Mucosa of descending colon (tissue), 3 donors: ENCODE results near the gene TBX10. TPM values are rescaled to one million over a fixed set of nuclear protein-coding genes. Genes with fewer than 3 reads are reported as not detected.

Experiments
- ATAC-seq: fragments of 200-7000 bp; cut with Tn5 transposase; one replicate; pipeline ENCODE4 v1.9.1; 2020; ENCODE audit warnings: mild to moderate bottlenecking, moderate library complexity
- DNase-seq, 3 donors: peaks; one replicate each; pipeline ENCODE4 v3.0.0-alpha.2; 2020
- H3K36me3 ChIP-seq: fragments of 200-600 bp; one replicate; pipeline ENCODE4 v1.8.0; 2021; ENCODE audit warnings: low read depth, mild to moderate bottlenecking
- H3K4me1 ChIP-seq: fragments of 200-600 bp; one replicate; pipeline ENCODE4 v1.8.0; 2021; ENCODE audit warnings: low read depth, mild to moderate bottlenecking
- H3K4me3 ChIP-seq: fragments of 200-600 bp; one replicate; pipeline ENCODE4 v1.8.0; 2021; ENCODE audit warnings: mild to moderate bottlenecking
- H3K9me3 ChIP-seq: fragments of 200-600 bp; one replicate; pipeline ENCODE4 v1.8.0; 2021; ENCODE audit warnings: mild to moderate bottlenecking
- intact Hi-C, 2 donors: fragments of 100-400 bp; cut with DNase I in 1 of 2; cut with micrococcal nuclease in 1 of 2; formaldehyde crosslinking; loops; one replicate each; pipeline versions ENCODE4 v1.11.0 to v1.11.1; 2022; cut with DNase I, micrococcal nuclease
- total RNA-seq, 3 donors: library from RNA; stranded (reverse); fragmentation: NEBNext Ultra II Directional in 2 of 3; extraction: Animal tissue kit (Norgen Biotek cat#: 25700) in 2 of 3; gene quantifications; one replicate each; pipeline versions ENCODE4 v1.2.1 to v1.2.4, GENCODE V29; 2021 to 2023
- TF ChIP-seq, protein P1 (sequence below): fragments of 200-600 bp; IDR thresholded peaks from one replicate; pipeline ENCODE4 v1.8.0; 2022; ENCODE audit warnings: antibody characterized with exemption, mild to moderate bottlenecking
- donor health status: DM: no; HTN: no; CAD: no; lungs with moderate emphysema.
- donor health status: DM: no; HTN: no; CAD: no.
- donor health status: DM: no; HTN: yes; CAD: no.

TBX10 gene
- total RNA-seq, 3 donors from 2014 or later = 3.7 to 19.1 (median 9.6) TPM

DNA sequence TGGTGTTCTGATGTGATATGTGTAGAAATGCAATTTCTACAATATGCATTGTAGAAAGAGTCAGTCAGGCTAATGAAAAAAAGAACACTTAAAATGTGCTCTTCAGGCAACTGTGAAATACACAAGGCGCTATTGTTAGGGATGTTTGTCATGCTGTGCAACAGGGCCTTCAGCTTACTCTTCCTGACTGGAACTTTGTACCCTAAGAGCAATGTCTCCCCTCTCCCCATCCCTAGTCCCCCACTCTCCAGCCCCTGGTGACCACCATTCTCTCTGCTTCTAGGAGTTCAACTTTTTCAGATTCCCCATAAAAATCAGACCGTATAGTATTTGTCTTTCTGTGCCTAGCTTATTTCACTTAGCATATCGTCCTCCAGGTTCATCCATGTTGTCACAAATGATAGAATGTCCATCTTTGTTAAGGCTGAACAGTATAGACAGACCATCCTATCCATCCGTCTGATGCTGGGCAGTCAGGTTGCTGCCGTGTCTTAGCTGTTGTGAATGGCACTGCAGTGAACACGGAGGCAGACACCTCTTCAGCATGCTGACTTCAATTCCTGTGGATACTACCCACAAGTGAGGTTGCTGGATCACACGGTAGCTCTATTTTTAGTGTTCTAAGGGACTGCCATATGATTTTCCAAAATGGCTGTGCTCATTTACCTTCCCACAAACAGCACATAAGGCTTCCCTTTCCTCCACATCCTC, 22.2 kb downstream of the TBX10 start:
- TF ChIP-seq, protein P1, sequence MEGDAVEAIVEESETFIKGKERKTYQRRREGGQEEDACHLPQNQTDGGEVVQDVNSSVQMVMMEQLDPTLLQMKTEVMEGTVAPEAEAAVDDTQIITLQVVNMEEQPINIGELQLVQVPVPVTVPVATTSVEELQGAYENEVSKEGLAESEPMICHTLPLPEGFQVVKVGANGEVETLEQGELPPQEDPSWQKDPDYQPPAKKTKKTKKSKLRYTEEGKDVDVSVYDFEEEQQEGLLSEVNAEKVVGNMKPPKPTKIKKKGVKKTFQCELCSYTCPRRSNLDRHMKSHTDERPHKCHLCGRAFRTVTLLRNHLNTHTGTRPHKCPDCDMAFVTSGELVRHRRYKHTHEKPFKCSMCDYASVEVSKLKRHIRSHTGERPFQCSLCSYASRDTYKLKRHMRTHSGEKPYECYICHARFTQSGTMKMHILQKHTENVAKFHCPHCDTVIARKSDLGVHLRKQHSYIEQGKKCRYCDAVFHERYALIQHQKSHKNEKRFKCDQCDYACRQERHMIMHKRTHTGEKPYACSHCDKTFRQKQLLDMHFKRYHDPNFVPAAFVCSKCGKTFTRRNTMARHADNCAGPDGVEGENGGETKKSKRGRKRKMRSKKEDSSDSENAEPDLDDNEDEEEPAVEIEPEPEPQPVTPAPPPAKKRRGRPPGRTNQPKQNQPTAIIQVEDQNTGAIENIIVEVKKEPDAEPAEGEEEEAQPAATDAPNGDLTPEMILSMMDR = no peak
- no peak for DNase-seq
- H3K4me1 ChIP-seq = peaks cover 5% of the 10 kb centered on the region
- no peak for ATAC-seq
- no peaks in the 10 kb centered on the region for H3K36me3 ChIP-seq
- intact Hi-C loops = no loop called here
- H3K4me3 ChIP-seq = no peak overlapping the region
- no peaks in the 10 kb centered on the region for H3K9me3 ChIP-seq

DNA sequence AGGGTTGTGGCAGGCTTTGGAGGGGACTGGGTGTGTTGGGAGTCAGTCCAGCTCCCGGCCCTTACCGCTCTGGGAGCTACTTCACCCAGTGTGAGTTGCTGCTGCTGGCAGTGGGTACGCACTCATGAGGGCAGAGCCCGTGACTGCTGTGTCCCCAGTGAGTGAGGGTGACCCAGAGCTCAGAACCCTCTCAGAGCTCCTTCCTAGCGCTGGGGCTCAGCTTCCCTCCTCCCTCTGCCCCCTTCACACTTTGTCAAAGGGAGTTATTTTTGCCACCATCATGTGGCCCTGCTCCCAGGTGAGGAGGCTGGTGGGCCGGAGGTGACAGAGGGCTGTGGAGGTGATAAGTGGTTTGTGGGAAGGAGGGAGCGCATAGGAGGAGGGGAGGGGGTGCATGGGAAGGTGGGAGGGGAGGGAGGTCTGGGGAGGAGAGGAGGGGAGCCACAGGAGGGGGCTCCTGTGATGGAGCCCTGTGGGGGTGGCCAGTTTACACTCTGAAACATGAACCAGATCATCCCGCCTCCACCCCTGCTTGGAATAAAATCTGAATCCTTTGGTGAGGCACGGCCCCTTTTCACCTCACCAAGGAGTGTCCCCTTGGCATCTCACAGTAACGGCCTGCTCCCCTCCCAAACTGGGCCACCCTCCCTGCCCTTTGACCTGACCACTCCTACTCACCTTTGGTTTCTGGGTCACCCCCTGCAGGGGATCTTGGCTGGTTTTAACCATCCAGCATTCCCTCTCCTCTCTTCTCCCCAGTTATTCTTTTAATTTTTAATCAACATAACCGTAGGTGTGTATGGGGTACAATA, 22.9 kb downstream of the TBX10 start:
- no peak for DNase-seq
- Histone ChIP-seq H3K36me3 (peaks cover 4% of the 10 kb centered on the region), H3K4me3 (no peak overlapping the region), H3K9me3 (no peaks in the 10 kb centered on the region), H3K4me1 (peaks cover 5% of the 10 kb centered on the region)
- TF ChIP-seq, protein P1 = no peak
- intact Hi-C loops = no loop called here
- ATAC-seq = no peak

DNA sequence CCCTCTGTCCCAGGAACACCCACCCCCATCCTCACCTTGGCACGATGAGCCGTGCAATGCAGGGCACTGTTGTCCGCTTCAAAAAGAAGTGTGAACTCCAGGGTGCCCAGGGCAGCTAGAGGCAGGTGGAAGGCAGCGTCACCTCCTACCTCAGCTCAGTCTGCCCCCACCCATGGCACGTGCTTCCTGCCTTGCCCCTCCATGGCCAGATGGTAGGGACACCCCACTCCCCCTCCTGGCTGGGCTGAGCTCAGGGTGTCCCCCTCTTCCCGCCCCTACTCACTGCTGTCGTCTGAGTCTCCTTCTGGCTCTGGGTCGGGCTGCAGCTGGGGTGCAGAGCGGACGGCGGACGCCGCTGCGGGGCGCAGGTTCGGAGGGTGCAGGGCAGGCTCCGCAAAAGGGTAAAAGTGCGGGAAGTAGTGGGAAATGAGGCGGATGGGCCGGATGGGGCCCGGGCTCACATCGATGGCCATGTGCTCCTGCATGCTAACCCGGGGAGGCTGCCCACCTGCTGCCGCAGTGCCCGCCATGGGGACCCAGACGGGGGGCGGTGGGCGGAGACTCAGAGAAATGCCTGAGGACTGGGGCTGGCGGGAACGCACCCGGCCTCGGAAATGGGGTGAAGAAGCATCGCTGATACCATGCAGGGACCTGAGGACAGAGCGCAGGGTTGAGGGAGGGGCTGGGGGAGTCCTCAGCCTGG, 23.7 kb downstream of the TBX10 start:
- Histone ChIP-seq H3K9me3 (no peaks in the 10 kb centered on the region), H3K36me3 (peaks cover 4% of the 10 kb centered on the region), H3K4me1 (peaks cover 5% of the 10 kb centered on the region), H3K4me3 (no peak overlapping the region)
- intact Hi-C loops = no loop called here
- ATAC-seq (peak; percentile 1), DNase-seq (peak in 2 of 3 donors; percentile 34 to 51)
- TF ChIP-seq, protein P1 = no peak

DNA sequence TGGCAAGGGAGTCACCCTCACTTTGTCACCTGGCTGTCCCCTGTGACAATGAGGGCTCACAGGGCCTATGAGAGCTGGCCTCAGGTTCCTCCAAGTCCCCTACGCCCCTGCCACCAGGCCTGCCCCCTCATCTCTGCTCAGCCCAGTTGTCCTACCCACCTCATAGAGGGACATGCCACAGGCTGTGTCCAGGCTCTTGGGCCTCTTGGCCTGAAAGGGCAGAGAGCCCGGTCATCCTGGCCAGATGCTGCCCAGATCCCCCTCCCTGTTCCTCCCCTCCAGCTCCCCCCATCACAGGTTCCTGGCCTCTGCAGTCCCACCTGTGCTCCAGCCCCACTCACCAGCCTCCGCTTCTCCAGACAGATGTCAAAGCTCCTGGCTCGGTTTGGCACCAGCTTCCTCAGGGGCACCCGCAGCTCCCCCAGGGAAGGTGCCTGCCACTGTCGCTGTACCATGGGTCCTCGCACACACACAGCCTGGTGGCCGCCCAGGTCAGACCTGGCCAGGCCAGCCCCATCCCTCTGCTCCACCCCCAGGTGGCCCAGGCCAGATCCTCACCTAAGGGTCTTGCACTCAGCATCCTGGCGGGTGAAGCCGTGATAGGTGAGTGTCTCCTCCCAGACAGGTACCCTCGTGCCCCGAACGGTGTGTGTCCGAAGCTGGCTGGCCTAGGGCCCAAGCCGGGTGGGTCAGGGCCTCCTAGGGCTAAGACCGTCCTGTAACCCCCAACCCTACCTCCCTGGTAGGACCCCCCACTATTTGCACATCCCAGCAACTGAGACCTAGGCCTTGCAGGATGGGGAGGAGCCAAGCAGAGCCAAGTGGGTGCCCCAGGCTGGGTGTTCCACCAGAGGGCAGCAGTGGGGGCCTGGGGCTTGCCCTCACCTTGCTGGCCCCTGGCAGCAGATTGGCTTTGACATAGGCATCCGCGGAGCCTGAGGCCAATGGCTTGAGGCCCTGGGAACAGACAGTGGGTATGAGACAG, 24.5 kb downstream of the TBX10 start:
- Histone ChIP-seq H3K4me3 (no peak overlapping the region), H3K4me1 (peaks cover 5% of the 10 kb centered on the region), H3K9me3 (no peaks in the 10 kb centered on the region), H3K36me3 (peaks cover 4% of the 10 kb centered on the region)
- intact Hi-C loops = no loop called here
- peak; percentile 67 to 79 (median 73) for DNase-seq
- TF ChIP-seq, protein P1 = peak; percentile 44
- peak; percentile 75 for ATAC-seq
